Mesenchymal stem cell (in vitro differentiated cells and primary cell): ENCODE results near the gene SLC9A7.

ENCODE experiments used
- DNase-seq: peaks from one replicate; pipeline ENCODE4 v3.0.0-alpha.2; 2013
- H2AFZ ChIP-seq: one replicate; pipeline ENCODE4 v1.6.1; 2013; ENCODE audit warnings: low read depth, mild to moderate bottlenecking, control low read depth, inconsistent platforms, low read length, moderate library complexity
- H2AK5ac ChIP-seq: 2 replicates; pipeline ENCODE4 v1.6.1; 2013; ENCODE audit warnings: low read length, moderate library complexity, mild to moderate bottlenecking, inconsistent platforms; ENCODE audit not compliant: severe bottlenecking
- H2BK120ac ChIP-seq: one replicate; pipeline ENCODE4 v1.6.1; 2013; ENCODE audit warnings: low read depth, mild to moderate bottlenecking, inconsistent platforms, low read length, moderate library complexity
- H2BK12ac ChIP-seq, 2 experiments: one replicate each; pipeline ENCODE4 v1.6.1; 2013; ENCODE audit warnings: inconsistent platforms in 2 of 2, low read length in 2 of 2, mild to moderate bottlenecking in 2 of 2, moderate library complexity in 2 of 2, control low read depth in 1 of 2
- H2BK15ac ChIP-seq: one replicate; pipeline ENCODE4 v1.6.1; 2013; ENCODE audit warnings: mild to moderate bottlenecking, low read depth, inconsistent platforms; ENCODE audit not compliant: poor library complexity, severe bottlenecking
- H2BK5ac ChIP-seq: 2 replicates; pipeline ENCODE4 v1.6.1; 2013; ENCODE audit warnings: low read depth, mild to moderate bottlenecking, low read length, control low read depth, inconsistent platforms; ENCODE audit not compliant: poor library complexity, severe bottlenecking
- H3K14ac ChIP-seq, 2 experiments: one replicate each; pipeline ENCODE4 v1.6.1; 2013; ENCODE audit warnings: inconsistent platforms in 2 of 2, low read length in 2 of 2, control low read depth in 1 of 2, mild to moderate bottlenecking in 1 of 2, moderate library complexity in 1 of 2
- H3K18ac ChIP-seq, 2 experiments: one replicate each; pipeline ENCODE4 v1.6.1; 2013; ENCODE audit warnings: inconsistent platforms in 2 of 2, low read length in 2 of 2, control low read depth in 1 of 2, low read depth in 1 of 2, mild to moderate bottlenecking in 1 of 2
- H3K23ac ChIP-seq, 2 experiments: one replicate each; pipeline ENCODE4 v1.6.1; 2013; ENCODE audit warnings: inconsistent platforms in 2 of 2, low read length in 2 of 2, mild to moderate bottlenecking in 2 of 2, moderate library complexity in 2 of 2, control low read depth in 1 of 2
- H3K27ac ChIP-seq: 2 replicates; pipeline ENCODE4 v1.5.1; 2013; ENCODE audit warnings: mild to moderate bottlenecking, moderate library complexity, low read length, control low read depth, inconsistent platforms; ENCODE audit not compliant: poor library complexity, severe bottlenecking
- H3K27me3 ChIP-seq, 2 experiments: 2 replicates each; pipeline versions ENCODE4 v1.6.1 to v1.7.0; 2013; ENCODE audit warnings: low read length in 2 of 2, mild to moderate bottlenecking in 2 of 2, moderate library complexity in 2 of 2, control low read depth in 1 of 2, inconsistent platforms in 1 of 2; ENCODE audit not compliant: control insufficient read depth in 1 of 2, insufficient read depth in 1 of 2
- H3K36me3 ChIP-seq, 2 experiments: 2 replicates each; pipeline versions ENCODE4 v1.6.1 to v1.7.0; 2013; ENCODE audit warnings: low read length in 2 of 2, control low read depth in 1 of 2, inconsistent platforms in 1 of 2, low read depth in 1 of 2, mild to moderate bottlenecking in 1 of 2; ENCODE audit not compliant: insufficient read depth in 2 of 2, control insufficient read depth in 1 of 2
- H3K4ac ChIP-seq, 2 experiments: one replicate each; pipeline ENCODE4 v1.6.1; 2013; ENCODE audit warnings: inconsistent platforms in 2 of 2, low read length in 2 of 2, mild to moderate bottlenecking in 2 of 2, moderate library complexity in 2 of 2, control low read depth in 1 of 2, low read depth in 1 of 2
- H3K4me1 ChIP-seq: 2 replicates; pipeline ENCODE4 v1.6.1; 2013; ENCODE audit warnings: low read depth, low read length, control low read depth; ENCODE audit not compliant: control insufficient read depth, insufficient read depth
- H3K4me2 ChIP-seq: 2 replicates; pipeline ENCODE4 v1.6.1; 2013; ENCODE audit warnings: low read length, mild to moderate bottlenecking, inconsistent platforms; ENCODE audit not compliant: poor library complexity, severe bottlenecking
- H3K4me3 ChIP-seq, 2 experiments: 2 replicates each; pipeline versions ENCODE4 v1.5.1 to v1.7.0; 2013; ENCODE audit warnings: low read length in 2 of 2, mild to moderate bottlenecking in 2 of 2, control low read depth in 1 of 2, low read depth in 1 of 2; ENCODE audit not compliant: insufficient read depth in 1 of 2
- H3K79me1 ChIP-seq: replicated peaks from 2 replicates; pipeline ENCODE4 v1.6.1; 2013; ENCODE audit warnings: mild to moderate bottlenecking, control low read depth, low read length, inconsistent platforms; ENCODE audit not compliant: poor library complexity, severe bottlenecking
- H3K9ac ChIP-seq: 2 replicates; pipeline ENCODE4 v1.7.0; 2013; ENCODE audit warnings: mild to moderate bottlenecking, low read length, moderate library complexity
- H3K9me3 ChIP-seq: 2 replicates; pipeline ENCODE4 v1.7.0; 2013; ENCODE audit warnings: mild to moderate bottlenecking, low read length; ENCODE audit not compliant: control insufficient read depth
- H4K8ac ChIP-seq: one replicate; pipeline ENCODE4 v1.6.1; 2013; ENCODE audit warnings: inconsistent platforms, mild to moderate bottlenecking, low read length, moderate library complexity
- H4K91ac ChIP-seq: one replicate; pipeline ENCODE4 v1.6.1; 2013; ENCODE audit warnings: mild to moderate bottlenecking, low read length, inconsistent platforms
- WGBS: methylation state at CpG from one replicate; pipeline ENCODE4 v1.1.7; 2013; ENCODE audit warnings: mixed read lengths; 5-methylcytosine and 5-hydroxymethylcytosine counted together

Gene SLC9A7

DNA sequence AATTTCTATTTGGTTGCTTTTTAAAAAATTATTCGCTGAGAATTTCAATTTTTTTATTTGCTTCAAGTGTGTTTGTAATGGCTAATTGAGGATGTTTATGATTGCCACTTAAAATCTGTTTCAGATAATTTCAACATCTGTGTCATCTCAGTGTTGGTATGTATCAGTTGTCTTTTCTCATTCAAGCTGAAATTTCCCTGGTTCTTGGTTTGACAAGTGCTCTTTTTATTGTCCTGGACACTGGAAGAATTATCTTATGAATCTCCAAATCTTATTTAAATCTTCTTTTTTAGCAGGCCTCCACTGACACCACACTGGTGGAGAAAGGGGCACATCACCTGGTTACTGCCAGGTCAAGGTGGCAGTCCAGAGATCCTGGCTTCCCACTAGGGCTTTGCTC is 163.8 kb downstream of the SLC9A7 start:
- H3K18ac ChIP-seq, result no peak overlapping the region
- H4K8ac ChIP-seq, result no peak overlapping the region
- no peak overlapping the region for H4K91ac ChIP-seq
- no peak overlapping the region for H3K4ac ChIP-seq
- no peak overlapping the region for H3K4me2 ChIP-seq
- no peak overlapping the region for H3K27ac ChIP-seq
- H2AK5ac ChIP-seq, result no peak overlapping the region
- no peak for DNase-seq
- no peak overlapping the region for H2BK5ac ChIP-seq
- no peak overlapping the region for H2BK120ac ChIP-seq
- no peak overlapping the region for H3K9ac ChIP-seq
- no peaks in the 10 kb centered on the region for H3K9me3 ChIP-seq
- no peaks in the 10 kb centered on the region for H3K4me1 ChIP-seq
- H3K27me3 ChIP-seq, result peaks cover 0 to 7% of the 10 kb centered on the region in 2 experiments
- H2BK15ac ChIP-seq, result no peak overlapping the region
- no peak overlapping the region for H3K14ac ChIP-seq
- H3K79me1 ChIP-seq, result peaks cover 1% of the 10 kb centered on the region
- H2BK12ac ChIP-seq, result no peak overlapping the region
- H3K23ac ChIP-seq, result no peak overlapping the region
- no peak overlapping the region for H3K4me3 ChIP-seq
- H3K36me3 ChIP-seq, result no peaks in the 10 kb centered on the region
- 86% methylated on average over 1 of the region's 1 CpG for WGBS
- H2AFZ ChIP-seq, result no peak overlapping the region

DNA sequence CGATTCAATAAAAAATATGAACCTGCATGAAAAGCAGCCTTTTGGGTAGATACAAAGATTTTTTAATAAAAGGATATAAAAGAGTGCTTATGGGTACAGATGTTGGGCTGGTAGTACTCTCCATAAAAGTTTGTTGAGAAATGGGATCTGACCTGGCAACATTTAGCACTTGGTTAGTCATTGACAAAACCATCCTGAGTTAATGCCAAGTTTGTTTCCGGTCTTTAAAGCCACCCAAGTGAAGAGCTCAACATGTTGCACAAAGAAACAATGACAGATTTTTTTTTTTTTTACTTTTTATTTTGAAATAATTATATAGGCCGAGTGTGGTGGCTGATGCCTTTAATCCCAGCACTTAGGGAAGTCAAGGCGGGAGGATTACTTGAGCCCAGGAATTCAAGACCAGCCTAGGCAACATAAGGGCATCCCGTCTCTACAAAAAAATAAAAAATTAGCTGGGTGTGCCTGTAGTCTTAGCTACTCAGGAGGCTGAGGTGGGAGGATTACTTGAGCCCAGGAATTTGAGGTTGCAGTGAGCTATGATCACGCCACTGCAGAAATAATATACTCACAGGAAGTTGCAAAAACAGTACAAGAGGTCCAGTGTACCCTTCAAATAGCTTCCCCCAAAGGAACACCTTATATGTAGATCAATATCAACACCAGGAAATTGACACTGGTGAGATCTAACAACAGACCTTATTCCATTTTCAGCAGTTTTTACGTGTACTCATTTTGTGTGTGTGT is 168.8 kb downstream of the SLC9A7 start:
- no peak overlapping the region for H2BK120ac ChIP-seq
- no peak overlapping the region for H2BK15ac ChIP-seq
- H3K79me1 ChIP-seq, result peaks cover 3% of the 10 kb centered on the region
- H3K27me3 ChIP-seq, result peaks cover 0 to 7% of the 10 kb centered on the region in 2 experiments
- H2BK5ac ChIP-seq, result no peak overlapping the region
- no peak overlapping the region for H2AK5ac ChIP-seq
- no peak overlapping the region for H3K14ac ChIP-seq
- peaks cover 3% of the 10 kb centered on the region for H3K4me1 ChIP-seq
- H3K18ac ChIP-seq, result no peak overlapping the region
- WGBS, result 97% methylated on average over 3 of the region's 7 CpGs
- H4K91ac ChIP-seq, result no peak overlapping the region
- H3K9ac ChIP-seq, result no peak overlapping the region
- H3K27ac ChIP-seq, result peak overlapping the region; percentile 45
- no peak overlapping the region for H2AFZ ChIP-seq
- H3K9me3 ChIP-seq, result no peaks in the 10 kb centered on the region
- H3K4me2 ChIP-seq, result no peak overlapping the region
- no peak overlapping the region for H2BK12ac ChIP-seq
- H3K4ac ChIP-seq, result no peak overlapping the region
- H3K4me3 ChIP-seq, result no peak overlapping the region
- H4K8ac ChIP-seq, result no peak overlapping the region
- no peak overlapping the region for H3K23ac ChIP-seq
- no peaks in the 10 kb centered on the region for H3K36me3 ChIP-seq
- DNase-seq, result no peak

DNA sequence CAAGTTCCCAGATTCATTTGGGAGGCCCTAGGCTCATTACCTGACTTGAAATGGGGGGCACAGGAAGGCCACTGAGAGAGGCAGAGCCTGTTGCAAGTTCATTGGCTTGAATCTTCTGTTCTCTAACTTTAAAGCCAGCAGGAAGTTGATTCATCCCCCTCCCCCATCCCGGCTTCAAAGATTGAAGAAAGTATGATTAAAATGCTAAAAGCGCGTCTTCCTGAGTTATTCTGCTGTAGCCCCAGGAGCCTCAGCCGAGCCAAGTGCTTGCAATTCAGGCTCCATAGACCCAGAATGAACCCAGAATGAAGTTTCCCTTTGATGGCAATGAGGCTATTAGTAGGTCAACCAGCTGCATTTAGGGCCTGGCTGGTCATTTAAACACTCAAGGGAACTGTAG is 170.7 kb downstream of the SLC9A7 start:
- Histone ChIP-seq H3K14ac (no peak overlapping the region), H3K27ac (peak overlapping the region; percentile 93), H3K9ac (peak overlapping the region; percentile 55), H2BK120ac (no peak overlapping the region), H2BK15ac (no peak overlapping the region), H3K23ac (no peak overlapping the region), H4K8ac (no peak overlapping the region), H3K27me3 (peaks cover 0 to 4% of the 10 kb centered on the region in 2 experiments), H2AK5ac (no peak overlapping the region), H2BK12ac (peak overlapping the region in 1 of 2 experiments; percentile 31), H3K4me3 (peak overlapping the region in 1 of 2 experiments; percentile 16), H2AFZ (no peak overlapping the region), H3K36me3 (no peaks in the 10 kb centered on the region), H2BK5ac (no peak overlapping the region), H3K4me2 (no peak overlapping the region), H3K4me1 (peaks cover 4% of the 10 kb centered on the region), H3K9me3 (no peaks in the 10 kb centered on the region), H4K91ac (no peak overlapping the region), H3K18ac (peak overlapping the region; percentile 33 to 48), H3K79me1 (peaks cover 3% of the 10 kb centered on the region), H3K4ac (no peak overlapping the region)
- peak; percentile 29 for DNase-seq
- WGBS, result 0% methylated on average over 3 of the region's 4 CpGs

DNA sequence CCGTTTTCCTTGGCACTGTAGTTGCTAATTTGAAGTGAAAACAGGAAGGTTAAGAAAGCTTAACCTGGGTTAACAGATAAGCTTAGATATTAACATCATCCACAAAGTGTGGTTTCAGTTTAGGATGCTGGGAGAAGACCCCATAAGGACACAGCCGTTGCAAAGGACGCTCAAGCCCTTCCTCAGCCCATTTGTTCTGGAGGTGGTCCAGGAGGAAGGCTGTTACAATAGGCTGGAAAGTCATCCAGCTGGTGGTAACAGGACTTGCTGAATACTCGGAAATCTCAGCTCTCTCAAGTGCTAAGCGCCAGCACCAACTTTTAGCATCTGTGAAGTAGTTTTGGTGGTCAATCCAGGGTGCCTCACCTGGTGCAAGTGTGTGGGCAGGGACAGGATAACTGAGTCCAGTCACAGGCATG is 171.2 kb downstream of the SLC9A7 start:
- Histone ChIP-seq H3K4me2 (peak overlapping the region; percentile 16), H3K4me1 (peaks cover 5% of the 10 kb centered on the region), H3K9me3 (no peaks in the 10 kb centered on the region), H3K23ac (no peak overlapping the region), H3K4me3 (peak overlapping the region in 1 of 2 experiments; percentile 16), H3K9ac (peak overlapping the region; percentile 55), H3K79me1 (peaks cover 3% of the 10 kb centered on the region), H2BK15ac (no peak overlapping the region), H2BK5ac (peak overlapping the region; percentile 31), H2AK5ac (peak overlapping the region; percentile 44), H3K4ac (no peak overlapping the region), H3K36me3 (no peaks in the 10 kb centered on the region), H2AFZ (no peak overlapping the region), H3K27me3 (peaks cover 0 to 4% of the 10 kb centered on the region in 2 experiments), H4K91ac (no peak overlapping the region), H2BK12ac (peak overlapping the region in 1 of 2 experiments; percentile 42), H3K27ac (peak overlapping the region; percentile 93), H3K14ac (no peak overlapping the region), H4K8ac (peak overlapping the region; percentile 77), H2BK120ac (no peak overlapping the region), H3K18ac (peak overlapping the region; percentile 48 to 62)
- 28% methylated on average over 4 of the region's 5 CpGs for WGBS
- peak; percentile 13 for DNase-seq
